Parathyroid adenoma (tissue), 2 donors: ENCODE data around the gene SRRD.

Experiments
- H2AFZ ChIP-seq: fragments of 300-600 bp; sonication (generic); one replicate; pipeline ENCODE4 v1.7.0; 2017; ENCODE audit warnings: antibody characterized with exemption, mild to moderate bottlenecking
- H3K27ac ChIP-seq: fragments of 300-600 bp; sonication (generic); one replicate; pipeline ENCODE4 v1.7.0; 2017
- H3K27me3 ChIP-seq: fragments of 300-600 bp; sonication (generic); one replicate; pipeline ENCODE4 v1.7.0; 2017; ENCODE audit warnings: low read length; ENCODE audit not compliant: control insufficient read depth, insufficient read depth
- H3K36me3 ChIP-seq: fragments of 300-600 bp; sonication (generic); one replicate; pipeline ENCODE4 v1.7.0; 2017; ENCODE audit warnings: low read length; ENCODE audit not compliant: control insufficient read depth, insufficient read depth
- H3K4me1 ChIP-seq: fragments of 300-600 bp; sonication (generic); one replicate; pipeline ENCODE4 v1.7.0; 2017; ENCODE audit warnings: control low read depth
- H3K4me2 ChIP-seq: fragments of 300-600 bp; sonication (generic); one replicate; pipeline ENCODE4 v1.7.0; 2017; ENCODE audit warnings: low read length
- H3K4me3 ChIP-seq: fragments of 300-600 bp; sonication (generic); one replicate; pipeline ENCODE4 v1.7.0; 2017; ENCODE audit warnings: low read depth, low read length
- H3K79me2 ChIP-seq: fragments of 300-600 bp; sonication (generic); one replicate; pipeline ENCODE4 v1.7.0; 2017; ENCODE audit warnings: control low read depth
- H3K9ac ChIP-seq: fragments of 300-600 bp; sonication (generic); one replicate; pipeline ENCODE4 v1.7.0; 2017; ENCODE audit warnings: mild to moderate bottlenecking
- H3K9me3 ChIP-seq: fragments of 300-600 bp; sonication (generic); one replicate; pipeline ENCODE4 v1.7.0; 2017; ENCODE audit warnings: low read length; ENCODE audit not compliant: control insufficient read depth
- CTCF ChIP-seq: fragments of 300-600 bp; sonication (generic); IDR thresholded peaks from one replicate; pipeline ENCODE4 v1.7.0; 2017; ENCODE audit warnings: antibody characterized with exemption, mild to moderate bottlenecking
- donor health status: primary hyperparathyroidism.

The SRRD gene

GRCh38 chr22:26448941-26449340, 34.7 kb upstream of the SRRD start:
- Histone ChIP-seq H3K27ac (no peak overlapping the region), H2AFZ (no peak overlapping the region), H3K4me3 (no peak overlapping the region), H3K4me2 (no peak overlapping the region), H3K27me3 (no peaks in the 10 kb centered on the region), H3K9me3 (no peaks in the 10 kb centered on the region), H3K4me1 (no peaks in the 10 kb centered on the region), H3K9ac (no peak overlapping the region), H3K36me3 (no peaks in the 10 kb centered on the region), H3K79me2 (no peaks in the 10 kb centered on the region)
- no peak for TF ChIP-seq CTCF

GRCh38 chr22:26450453-26451185, 33.1 kb upstream of the SRRD start:
- H3K36me3 ChIP-seq = no peaks in the 10 kb centered on the region
- H3K4me1 ChIP-seq = no peaks in the 10 kb centered on the region
- H3K79me2 ChIP-seq = no peaks in the 10 kb centered on the region
- no peak overlapping the region for H3K4me3 ChIP-seq
- H3K4me2 ChIP-seq = no peak overlapping the region
- H3K27me3 ChIP-seq = no peaks in the 10 kb centered on the region
- H3K9me3 ChIP-seq = no peaks in the 10 kb centered on the region
- H2AFZ ChIP-seq = no peak overlapping the region
- no peak for TF ChIP-seq CTCF
- no peak overlapping the region for H3K27ac ChIP-seq
- no peak overlapping the region for H3K9ac ChIP-seq

- Histone ChIP-seq H2AFZ (no peak overlapping the region), H3K4me2 (no peak overlapping the region), H3K4me3 (no peak overlapping the region), H3K4me1 (no peaks in the 10 kb centered on the region), H3K27me3 (no peaks in the 10 kb centered on the region), H3K9me3 (no peaks in the 10 kb centered on the region), H3K27ac (no peak overlapping the region), H3K79me2 (no peaks in the 10 kb centered on the region), H3K36me3 (no peaks in the 10 kb centered on the region), H3K9ac (no peak overlapping the region)
- no peak for TF ChIP-seq CTCF
These were observed 31.3 kb upstream of the SRRD start for GRCh38 chr22:26452236-26453016.

GRCh38 chr22:26453216-26453615, 30.5 kb upstream of the SRRD start:
- Histone ChIP-seq H3K36me3 (no peaks in the 10 kb centered on the region), H3K9me3 (no peaks in the 10 kb centered on the region), H2AFZ (no peak overlapping the region), H3K79me2 (no peaks in the 10 kb centered on the region), H3K27ac (no peak overlapping the region), H3K9ac (no peak overlapping the region), H3K4me2 (no peak overlapping the region), H3K4me1 (no peaks in the 10 kb centered on the region), H3K4me3 (no peak overlapping the region), H3K27me3 (no peaks in the 10 kb centered on the region)
- no peak for TF ChIP-seq CTCF
